HCT116 (cell line): Measurements from ENCODE around the gene SERPINI1. TPM values are rescaled to one million over a fixed set of nuclear protein-coding genes. Genes with fewer than 3 reads are reported as not detected.

Experiments used
- ATAC-seq: fragments of 200-7000 bp; cut with Tn5 transposase; 2 replicates; pipeline ENCODE4 v1.9.1; 2020; ENCODE audit warnings: mild to moderate bottlenecking, moderate library complexity
- BruUV-seq: library from RNA; stranded (reverse); fragments of 400-500 nt; replicated peaks from 2 replicates; lab custom pipeline; 2021; lab: Mats Ljungman, UMichigan
- CTCF ChIA-PET: fragments of 300-600 bp; sonication (Branson Sonifier 250); formaldehyde crosslinking; loops from one replicate; lab custom pipeline; 2021; ENCODE audit warnings: antibody characterized with exemption; lab: Charles Lee
- POLR2A ChIA-PET: fragments of 300-600, 350-600 bp; sonication (Branson Sonifier 250); formaldehyde crosslinking; loops from one replicate; lab custom pipeline; 2021; ENCODE audit warnings: antibody characterized with exemption; lab: Charles Lee
- RAD21 ChIA-PET, 2 experiments: fragments of 300-600 bp; sonication (Branson Sonifier 250); formaldehyde crosslinking; loops; one replicate each; lab custom pipeline; 2023; ENCODE audit warnings: low total read pairs in 2 of 2; ENCODE audit not compliant: uncharacterized antibody in 2 of 2, unreplicated experiment in 2 of 2, low non-redundant PET in 1 of 2; lab: Charles Lee
- DNase-seq: peaks from one replicate; pipeline ENCODE4 v3.0.0-alpha.2; 2010; ENCODE audit warnings: low read depth, low spot score
- H2AFZ ChIP-seq: fragments of 200-600 bp; shearing (Covaris generic), sonication (generic); 2 replicates; pipeline ENCODE4 v1.6.1; 2017; ENCODE audit warnings: low read depth, mixed run types, mixed read lengths, antibody characterized with exemption, low read length; ENCODE audit not compliant: poor library complexity, severe bottlenecking
- H3K27ac ChIP-seq: 2 replicates; pipeline ENCODE4 v1.5.1; 2012; ENCODE audit warnings: low read depth, low read length
- H3K27me3 ChIP-seq: fragments of 200-600 bp; sonication (generic); 2 replicates; pipeline ENCODE4 v1.6.1; 2016; ENCODE audit warnings: mixed run types, low read length, mixed read lengths; ENCODE audit not compliant: insufficient read depth
- H3K36me3 ChIP-seq, 2 experiments: fragments of 200-500 bp in 1 of 2; fragments of 200-600 bp in 1 of 2; sonication (Bioruptor generic) in 1 of 2; sonication (generic) in 1 of 2; 2 replicates each; pipeline versions ENCODE4 v1.5.1 to v1.6.1; 2014 to 2016; ENCODE audit warnings: low read length in 2 of 2, inconsistent platforms in 1 of 2, mixed read lengths in 1 of 2, mixed run types in 1 of 2; ENCODE audit not compliant: insufficient read depth in 2 of 2, control insufficient read depth in 1 of 2
- H3K4me1 ChIP-seq, 2 experiments: fragments of 200-600 bp in 1 of 2; sonication (generic) in 1 of 2; 2 replicates each; pipeline versions ENCODE4 v1.5.1 to v1.6.1; 2012 to 2017; ENCODE audit warnings: low read length in 2 of 2, inconsistent platforms in 1 of 2, mild to moderate bottlenecking in 1 of 2, mixed read lengths in 1 of 2, mixed run types in 1 of 2, moderate library complexity in 1 of 2; ENCODE audit not compliant: insufficient read depth in 2 of 2, control insufficient read depth in 1 of 2
- H3K4me2 ChIP-seq: fragments of 200-600 bp; sonication (generic); 2 replicates; pipeline ENCODE4 v1.6.1; 2017; ENCODE audit warnings: mixed run types, low read length, mixed read lengths
- H3K4me3 ChIP-seq, 2 experiments: fragments of 200-600 bp in 1 of 2; sonication (generic) in 1 of 2; replicated peaks in 1 of 2; 2 replicates each; pipeline ENCODE4 v1.5.1; 2011 to 2016; ENCODE audit warnings: low read length in 2 of 2, control low read depth in 1 of 2, low read depth in 1 of 2, mild to moderate bottlenecking in 1 of 2, mixed read lengths in 1 of 2, mixed run types in 1 of 2
- H3K79me2 ChIP-seq: fragments of 200-600 bp; sonication (generic); 2 replicates; pipeline ENCODE4 v1.6.1; 2017; ENCODE audit warnings: mild to moderate bottlenecking, mixed run types, low read length, moderate library complexity, mixed read lengths; ENCODE audit not compliant: insufficient read depth
- H3K9ac ChIP-seq: fragments of 200-600 bp; sonication (generic); 2 replicates; pipeline ENCODE4 v1.6.1; 2016; ENCODE audit warnings: low read length, mixed read lengths
- H3K9me2 ChIP-seq: fragments of 200-600 bp; sonication (generic), shearing (Covaris generic); 2 replicates; pipeline ENCODE4 v1.6.1; 2017; ENCODE audit warnings: mixed run types, mild to moderate bottlenecking, moderate library complexity; ENCODE audit not compliant: insufficient read depth
- H3K9me3 ChIP-seq, 2 experiments: fragments of 200-500 bp in 1 of 2; fragments of 200-600 bp in 1 of 2; sonication (Bioruptor generic) in 1 of 2; sonication (generic) in 1 of 2; 2 replicates each; pipeline ENCODE4 v1.6.1; 2014 to 2017; ENCODE audit warnings: low read length in 2 of 2, mixed read lengths in 2 of 2, inconsistent platforms in 1 of 2, low read depth in 1 of 2, mild to moderate bottlenecking in 1 of 2, mixed run types in 1 of 2, moderate library complexity in 1 of 2; ENCODE audit not compliant: control insufficient read depth in 1 of 2, insufficient read depth in 1 of 2
- H4K20me1 ChIP-seq: fragments of 200-600 bp; sonication (generic), shearing (Covaris generic); 2 replicates; pipeline ENCODE4 v1.6.1; 2017; ENCODE audit warnings: mixed run types, mild to moderate bottlenecking, moderate library complexity; ENCODE audit not compliant: insufficient read depth
- ELF1 ChIP-seq: IDR thresholded peaks from 2 replicates; pipeline ENCODE4 v1.6.1; 2012; ENCODE audit warnings: low read depth, borderline replicate concordance
- POLR2AphosphoS5 ChIP-seq: IDR thresholded peaks from 2 replicates; pipeline ENCODE4 v1.6.1; 2011; ENCODE audit warnings: mild to moderate bottlenecking, low read depth, low read length, moderate library complexity
- SP1 ChIP-seq: IDR thresholded peaks from 2 replicates; pipeline ENCODE4 v1.6.1; 2012; ENCODE audit warnings: low read depth
- TCF7L2 ChIP-seq: IDR thresholded peaks from 2 replicates; pipeline ENCODE4 v1.7.0; 2011; ENCODE audit warnings: borderline replicate concordance, inconsistent platforms; ENCODE audit not compliant: insufficient read depth, insufficient read length; ENCODE audit errors: extremely low read depth
- YY1 ChIP-seq: IDR thresholded peaks from 2 replicates; pipeline ENCODE4 v1.6.1; 2011; ENCODE audit warnings: low read length, low read depth, moderate library complexity, mild to moderate bottlenecking; ENCODE audit not compliant: insufficient replicate concordance; ENCODE audit errors: extremely low read depth
- intact Hi-C: fragments of 100-400 bp; cut with micrococcal nuclease; formaldehyde crosslinking; loops from 2 replicates; pipeline ENCODE4 v1.10.0; 2022
- total RNA-seq: library from RNA; stranded (reverse); gene quantifications from one replicate; pipeline ENCODE4 v1.2.1, GENCODE V29; 2021; ENCODE audit not compliant: unreplicated experiment
- TF ChIP-seq, protein P1 (sequence below), 3 experiments: fragments of 200-600 bp in 1 of 3; sonication (generic) in 1 of 3; IDR thresholded peaks in 2 of 3; conservative IDR thresholded peaks in 1 of 3; 2 replicates each; pipeline ENCODE4 v1.5.1; 2012 to 2017; ENCODE audit warnings: low read depth in 2 of 3, low read length in 2 of 3, antibody characterized with exemption in 1 of 3, borderline replicate concordance in 1 of 3, control low read depth in 1 of 3, mild to moderate bottlenecking in 1 of 3, mixed read lengths in 1 of 3, mixed run types in 1 of 3, moderate library complexity in 1 of 3; ENCODE audit not compliant: insufficient read depth in 1 of 3
- TF ChIP-seq, protein P2 (sequence below): IDR thresholded peaks from 2 replicates; pipeline ENCODE4 v1.6.1; 2011; ENCODE audit warnings: mild to moderate bottlenecking, low read length, moderate library complexity; ENCODE audit not compliant: insufficient replicate concordance; ENCODE audit errors: extremely low read depth

Gene SERPINI1
- total RNA-seq, 1 experiment from 2014 or later = 6.5 TPM

DNA sequence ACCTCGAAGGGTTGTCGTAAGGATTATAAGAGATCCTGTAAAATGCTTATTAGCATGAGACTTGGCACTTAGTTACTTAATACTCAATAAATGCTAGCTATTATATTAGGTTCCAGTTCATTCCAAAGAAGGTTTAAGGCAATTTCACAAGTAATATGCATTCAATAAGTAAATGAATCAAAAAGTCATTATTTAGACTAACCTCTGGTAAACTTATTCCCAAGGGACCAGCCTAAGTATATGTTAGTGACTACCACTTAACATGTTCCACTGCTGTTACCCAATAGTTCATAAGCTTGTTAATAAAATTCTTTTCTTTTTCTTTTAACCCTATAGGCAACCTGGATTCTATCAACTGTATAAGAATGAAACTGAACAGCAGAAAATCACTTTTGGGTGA is 5.9 kb upstream of the SERPINI1 start:
- Histone ChIP-seq H3K4me1 (peaks cover 5 to 9% of the 10 kb centered on the region in 2 experiments; a peak in 3 of 4 replicates), H3K79me2 (peaks cover 97% of the 10 kb centered on the region), H3K9ac (no peak overlapping the region), H3K4me3 (no peak overlapping the region), H2AFZ (no peak overlapping the region), H4K20me1 (peaks cover 29% of the 10 kb centered on the region; the same call in 1 of the 2 replicates), H3K4me2 (no peak overlapping the region), H3K36me3 (no peaks in the 10 kb centered on the region), H3K9me2 (no peaks in the 10 kb centered on the region), H3K27me3 (no peaks in the 10 kb centered on the region), H3K9me3 (no peaks in the 10 kb centered on the region), H3K27ac (no peak overlapping the region)
- no peak for DNase-seq
- CTCF ChIA-PET = no interaction called here
- BruUV-seq = no TSS peak
- intact Hi-C loops = no loop called here
- RAD21 ChIA-PET = no interaction called here
- no peak for ATAC-seq
- POLR2A ChIA-PET = no interaction called here
- TF ChIP-seq SP1 (no peak), POLR2AphosphoS5 (no peak), TCF7L2 (no peak), YY1 (no peak), ELF1 (no peak)
- TF ChIP-seq, protein P1, sequence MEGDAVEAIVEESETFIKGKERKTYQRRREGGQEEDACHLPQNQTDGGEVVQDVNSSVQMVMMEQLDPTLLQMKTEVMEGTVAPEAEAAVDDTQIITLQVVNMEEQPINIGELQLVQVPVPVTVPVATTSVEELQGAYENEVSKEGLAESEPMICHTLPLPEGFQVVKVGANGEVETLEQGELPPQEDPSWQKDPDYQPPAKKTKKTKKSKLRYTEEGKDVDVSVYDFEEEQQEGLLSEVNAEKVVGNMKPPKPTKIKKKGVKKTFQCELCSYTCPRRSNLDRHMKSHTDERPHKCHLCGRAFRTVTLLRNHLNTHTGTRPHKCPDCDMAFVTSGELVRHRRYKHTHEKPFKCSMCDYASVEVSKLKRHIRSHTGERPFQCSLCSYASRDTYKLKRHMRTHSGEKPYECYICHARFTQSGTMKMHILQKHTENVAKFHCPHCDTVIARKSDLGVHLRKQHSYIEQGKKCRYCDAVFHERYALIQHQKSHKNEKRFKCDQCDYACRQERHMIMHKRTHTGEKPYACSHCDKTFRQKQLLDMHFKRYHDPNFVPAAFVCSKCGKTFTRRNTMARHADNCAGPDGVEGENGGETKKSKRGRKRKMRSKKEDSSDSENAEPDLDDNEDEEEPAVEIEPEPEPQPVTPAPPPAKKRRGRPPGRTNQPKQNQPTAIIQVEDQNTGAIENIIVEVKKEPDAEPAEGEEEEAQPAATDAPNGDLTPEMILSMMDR (IDR thresholded peaks at IDR 0.05 in 2 of 3, conservative IDR thresholded peaks at IDR 0.05 in 1 of 3; ENCODE audit: borderline replicate concordance in 1 of 3, insufficient read depth in 1 of 3, low read depth in 2 of 3, low read length in 2 of 3) = no peak
- TF ChIP-seq, protein P2, sequence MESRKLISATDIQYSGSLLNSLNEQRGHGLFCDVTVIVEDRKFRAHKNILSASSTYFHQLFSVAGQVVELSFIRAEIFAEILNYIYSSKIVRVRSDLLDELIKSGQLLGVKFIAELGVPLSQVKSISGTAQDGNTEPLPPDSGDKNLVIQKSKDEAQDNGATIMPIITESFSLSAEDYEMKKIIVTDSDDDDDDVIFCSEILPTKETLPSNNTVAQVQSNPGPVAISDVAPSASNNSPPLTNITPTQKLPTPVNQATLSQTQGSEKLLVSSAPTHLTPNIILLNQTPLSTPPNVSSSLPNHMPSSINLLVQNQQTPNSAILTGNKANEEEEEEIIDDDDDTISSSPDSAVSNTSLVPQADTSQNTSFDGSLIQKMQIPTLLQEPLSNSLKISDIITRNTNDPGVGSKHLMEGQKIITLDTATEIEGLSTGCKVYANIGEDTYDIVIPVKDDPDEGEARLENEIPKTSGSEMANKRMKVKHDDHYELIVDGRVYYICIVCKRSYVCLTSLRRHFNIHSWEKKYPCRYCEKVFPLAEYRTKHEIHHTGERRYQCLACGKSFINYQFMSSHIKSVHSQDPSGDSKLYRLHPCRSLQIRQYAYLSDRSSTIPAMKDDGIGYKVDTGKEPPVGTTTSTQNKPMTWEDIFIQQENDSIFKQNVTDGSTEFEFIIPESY = no peak
